GM12878 (cell line): ENCODE results near the gene AKR1A1. TPM values are rescaled to one million over a fixed set of nuclear protein-coding genes. Genes with fewer than 3 reads are reported as not detected.
A peak's percentile ranks its signal among the peaks of the same experiment; 100 is the strongest.

Source experiments
- ATAC-seq: fragments of 200-7000 bp; cut with Tn5 transposase; 3 replicates; pipeline ENCODE4 v1.9.1; 2020; ENCODE audit warnings: mild to moderate bottlenecking, moderate library complexity
- BruUV-seq: library from RNA; stranded (reverse); fragments of 400-500 nt; replicated peaks from 2 replicates; lab custom pipeline; 2021; lab: Mats Ljungman, UMichigan
- CTCF ChIA-PET: fragments of 300-600 bp; sonication (Branson Sonifier 250); formaldehyde crosslinking; extraction: SDS; loops from one replicate; lab custom pipeline; 2021; ENCODE audit warnings: inconsistent platforms; lab: Yijun Ruan, JAX
- POLR2A ChIA-PET: fragments of 350-600 bp; formaldehyde crosslinking; extraction: SDS; loops from one replicate; lab custom pipeline; 2021; ENCODE audit warnings: inconsistent platforms; lab: Charles Lee
- RAD21 ChIA-PET: fragments of 300-600 bp; sonication (Branson Sonifier 250); formaldehyde crosslinking; loops from one replicate; lab custom pipeline; 2023; ENCODE audit warnings: antibody characterized with exemption; ENCODE audit not compliant: unreplicated experiment; lab: Charles Lee
- SMC1A ChIA-PET: fragments of 300-600 bp; sonication (Branson Sonifier 250); formaldehyde crosslinking; loops from one replicate; lab custom pipeline; 2023; ENCODE audit not compliant: unreplicated experiment, uncharacterized antibody; lab: Charles Lee
- DNase-seq: peaks from one replicate; pipeline ENCODE4 v3.0.0-alpha.2; 2011; ENCODE audit warnings: low read depth, low spot score
- FAIRE-seq: peaks from 3 replicates; lab custom pipeline; 2011; peaks lifted over from hg19 to GRCh38; lab: Jason Lieb, UNC
- H2AFZ ChIP-seq: 2 replicates; pipeline ENCODE4 v1.6.0; 2011; ENCODE audit warnings: low read depth, low read length, control low read depth; ENCODE audit not compliant: control insufficient read depth
- H3K27ac ChIP-seq: 2 replicates; pipeline ENCODE4 v1.5.1; 2011; ENCODE audit warnings: control low read depth; ENCODE audit not compliant: control insufficient read depth, insufficient read depth
- H3K27me3 ChIP-seq, 2 experiments: replicated peaks in 1 of 2; 2 replicates each; pipeline versions ENCODE4 v1.6.0 to v1.6.1; 2011; ENCODE audit warnings: low read length in 1 of 2; ENCODE audit not compliant: control insufficient read depth in 2 of 2, insufficient read depth in 2 of 2
- H3K36me3 ChIP-seq, 2 experiments: 2 replicates each; pipeline ENCODE4 v1.5.1; 2011; ENCODE audit warnings: low read length in 1 of 2; ENCODE audit not compliant: control insufficient read depth in 2 of 2, insufficient read depth in 2 of 2
- H3K4me1 ChIP-seq: 2 replicates; pipeline ENCODE4 v1.6.1; 2011; ENCODE audit warnings: mild to moderate bottlenecking, low read length, moderate library complexity, mixed read lengths; ENCODE audit not compliant: control insufficient read depth, insufficient read depth
- H3K4me2 ChIP-seq: 2 replicates; pipeline ENCODE4 v1.6.0; 2011; ENCODE audit warnings: control low read depth; ENCODE audit not compliant: control insufficient read depth, insufficient read depth
- H3K4me3 ChIP-seq: fragments of 200-600 bp; sonication (generic); 2 replicates; pipeline ENCODE4 v1.5.1; 2016
- H3K79me2 ChIP-seq: 2 replicates; pipeline ENCODE4 v1.6.0; 2011; ENCODE audit warnings: low read length; ENCODE audit not compliant: control insufficient read depth, insufficient read depth
- H3K9ac ChIP-seq: 2 replicates; pipeline ENCODE4 v1.8.0; 2011; ENCODE audit warnings: low read length, control low read depth, mixed read lengths; ENCODE audit not compliant: control insufficient read depth, insufficient read depth
- H3K9me3 ChIP-seq: replicated peaks from 3 replicates; pipeline ENCODE4 v1.5.1; 2011; ENCODE audit warnings: mild to moderate bottlenecking, low read length; ENCODE audit not compliant: control insufficient read depth, insufficient read depth
- H4K20me1 ChIP-seq: 2 replicates; pipeline ENCODE4 v1.6.0; 2011; ENCODE audit not compliant: control insufficient read depth, insufficient read depth
- CHD1 ChIP-seq: IDR thresholded peaks from 2 replicates; pipeline ENCODE4 v1.6.1; 2012; ENCODE audit warnings: low read depth, low read length, improper control_type of control experiment
- GABPA ChIP-seq: IDR thresholded peaks from 2 replicates; pipeline ENCODE4 v1.6.1; 2014; ENCODE audit warnings: antibody characterized with exemption, low read depth, mild to moderate bottlenecking, inconsistent platforms
- MLLT1 ChIP-seq: fragments of 450-650 bp; IDR thresholded peaks from 2 replicates; pipeline ENCODE4 v1.6.1; 2016; ENCODE audit warnings: mild to moderate bottlenecking
- POLR2AphosphoS5 ChIP-seq: IDR thresholded peaks from 2 replicates; pipeline ENCODE4 v1.6.1; 2011; ENCODE audit warnings: mild to moderate bottlenecking, low read length, inconsistent platforms
- POU2F2 ChIP-seq: IDR thresholded peaks from 3 replicates; pipeline ENCODE4 v1.6.1; 2011; ENCODE audit warnings: low read depth, mild to moderate bottlenecking, low read length, borderline replicate concordance
- USF2 ChIP-seq: IDR thresholded peaks from 2 replicates; pipeline ENCODE4 v1.6.1; 2011; ENCODE audit warnings: low read depth, low read length, improper control_type of control experiment, borderline replicate concordance
- YY1 ChIP-seq: IDR thresholded peaks from 2 replicates; pipeline ENCODE4 v1.6.1; 2011; ENCODE audit warnings: low read depth, mild to moderate bottlenecking, low read length
- WGBS: methylation state at CpG from one replicate; pipeline ENCODE4 v1.1.6; 2016; ENCODE audit warnings: low lambda C conversion rate; ENCODE audit not compliant: insufficient replicate concordance, insufficient coverage; ENCODE audit errors: missing lambda C conversion rate; 5-methylcytosine and 5-hydroxymethylcytosine counted together
- in situ Hi-C: fragments of 300-500 bp; cut with MboI; formaldehyde crosslinking; loops from 9 replicates; pipeline ENCODE4 v1.14.3; 2018; ENCODE audit warnings: mixed read lengths
- intact Hi-C: fragments of 100-400 bp; cut with micrococcal nuclease; formaldehyde crosslinking; loops from one replicate; pipeline ENCODE4 v1.14.2; 2022; ENCODE audit not compliant: unreplicated experiment
- polyA plus RNA-seq, 11 experiments: library from polyadenylated mRNA; depleted of rRNA in 4 of 11; unstranded in 6 of 11; stranded (reverse) in 5 of 11; fragments of >200 nt; fragmentation: Nextera tagmentation in 4 of 11; fragmentation: Illumina TruSeq in 1 of 11; extraction: Ambion mirVana in 4 of 11; extraction: Trizol in 1 of 11; gene quantifications; 1 replicate in 1 of 11; 2 replicates in 10 of 11; pipeline versions ENCODE4 v1.2.1 to v1.2.3, GENCODE V29; 2011 to 2016; ENCODE audit warnings: inconsistent platforms in 2 of 11, missing spikeins in 2 of 11, low read depth in 1 of 11
- total RNA-seq, 4 experiments: library from RNA; depleted of rRNA in 3 of 4; stranded (reverse); fragments of >200 nt in 3 of 4; fragmentation: Illumina TruSeq in 1 of 4; extraction: Trizol in 1 of 4; gene quantifications; 2 replicates each; pipeline versions ENCODE4 v1.2.1 to v1.2.3, GENCODE V29; 2013 to 2021

The AKR1A1 gene
- total and polyA plus RNA-seq, 10 of the 15 experiments (the other 5 are each of a cell fraction or from before 2014, with no cell fraction given), result 187 to 335 (median 241) TPM

- no TSS peak for BruUV-seq
- H2AFZ ChIP-seq, result no peak overlapping the region
- 58% methylated on average over 9 of the region's 9 CpGs for WGBS
- no peak overlapping the region for H3K27ac ChIP-seq
- FAIRE-seq, result no peak
- peak; percentile 44; the same call in 1 of the 2 replicates for TF ChIP-seq POLR2AphosphoS5
- no peak for TF ChIP-seq USF2
- TF ChIP-seq YY1, result no peak
- TF ChIP-seq CHD1, result no peak
- no peak for TF ChIP-seq POU2F2
- TF ChIP-seq GABPA, result no peak
- no peak for TF ChIP-seq MLLT1
- ChIA-PET SMC1A (interaction anchor here (0.6 to 5.6 kb wide), 8 partner anchors 10 to 77 kb away, joined by 3 to 114 read pairs (median 5); partner anchors contain the start of genes AKR1A1, CCDC163, MMACHC and NASP), RAD21 (interaction anchor here (0.9 to 3.7 kb wide), 3 partner anchors 11 to 60 kb away, joined by 3 to 14 read pairs (median 4); partner anchors contain the start of genes CCDC163 and MMACHC), CTCF (interaction anchor here (0.6 to 4.5 kb wide), 9 partner anchors 9 to 253 kb away, joined by 3 to 212 read pairs (median 17); partner anchors contain the start of genes AKR1A1, CCDC163 and MMACHC), POLR2A (interaction anchor here (0.6 to 1.6 kb wide), 2 partner anchors 10 to 11 kb away, joined by 3 to 11 read pairs; partner anchors contain the start of genes CCDC163, MMACHC and PRDX1)
- no peak for ATAC-seq
- no peak overlapping the region for H3K9ac ChIP-seq
- no peak for DNase-seq
- H3K36me3 ChIP-seq, result peaks cover 18 to 32% of the 10 kb centered on the region in 2 experiments
- H3K9me3 ChIP-seq, result no peaks in the 10 kb centered on the region
- H3K4me2 ChIP-seq, result no peak overlapping the region
- intact Hi-C loops, result loop anchor here (10.0 kb wide), 1 partner anchor 374 kb away; no protein-coding TSS in a partner anchor
- 0 out of 2 replicates have a peak, but pooled peaks cover 2% of the 10 kb centered on the region for H4K20me1 ChIP-seq
- in situ Hi-C loops, result no loop called here
- H3K79me2 ChIP-seq, result peaks cover 3% of the 10 kb centered on the region
- H3K4me3 ChIP-seq, result no peak overlapping the region
- no peaks in the 10 kb centered on the region for H3K4me1 ChIP-seq
- H3K27me3 ChIP-seq, result no peaks in the 10 kb centered on the region
These were observed 40.3 kb upstream of the AKR1A1 start for GRCh38 chr1:45510036-45510971.
